Measurements from ENCODE around the gene WNT10A. TPM values are rescaled to one million over a fixed set of nuclear protein-coding genes. Genes with fewer than 3 reads are reported as not detected.
"Not testable (repeated sequence)": the region's sequence is repeated elsewhere in the genome, so short reads cannot be mapped to it uniquely, and the experiment has no call there.

The WNT10A gene
- polyA plus RNA-seq, 1 experiment, result not detected

- CTCF ChIA-PET, result interaction anchor here (0.8 kb wide), 1 partner anchor 55 kb away, joined by 3 read pairs; no protein-coding TSS in a partner anchor
- H3K27ac ChIP-seq (ENCODE audit: low read depth, low read length), result no peak overlapping the region
- no peak for DNase-seq (ENCODE audit: low read depth, low spot score)
- TF ChIP-seq CTCF (IDR thresholded peaks at IDR 0.05; ENCODE audit: low read depth, low read length), result no peak
- no peak overlapping the region for H3K4me3 ChIP-seq (ENCODE audit: low read depth, low read length)
- H3K27me3 ChIP-seq (ENCODE audit: control insufficient read depth, insufficient read depth, low read length), result peaks cover 30% of the 10 kb centered on the region
- H3K9me3 ChIP-seq (ENCODE audit: control insufficient read depth, insufficient read depth, low read length), result peaks cover 7% of the 10 kb centered on the region
- POLR2A ChIA-PET, result no interaction called here
These were observed 44.8 kb downstream of the WNT10A start for GRCh38 chr2:218925434-218925833.

GRCh38 chr2:218927422-218927821, 46.8 kb downstream of the WNT10A start:
- no peak for DNase-seq (ENCODE audit: low read depth, low spot score)
- POLR2A ChIA-PET, result no interaction called here
- TF ChIP-seq CTCF (IDR thresholded peaks at IDR 0.05; ENCODE audit: low read depth, low read length), result no peak
- H3K9me3 ChIP-seq (ENCODE audit: control insufficient read depth, insufficient read depth, low read length), result peaks cover 7% of the 10 kb centered on the region
- peaks cover 30% of the 10 kb centered on the region for H3K27me3 ChIP-seq (ENCODE audit: control insufficient read depth, insufficient read depth, low read length)
- H3K4me3 ChIP-seq (ENCODE audit: low read depth, low read length), result no peak overlapping the region
- no peak overlapping the region for H3K27ac ChIP-seq (ENCODE audit: low read depth, low read length)
- CTCF ChIA-PET, result no interaction called here

GRCh38 chr2:218927876-218928275, 47.2 kb downstream of the WNT10A start:
- peaks cover 7% of the 10 kb centered on the region for H3K9me3 ChIP-seq (ENCODE audit: control insufficient read depth, insufficient read depth, low read length)
- DNase-seq (ENCODE audit: low read depth, low spot score), result no peak
- no peak overlapping the region for H3K4me3 ChIP-seq (ENCODE audit: low read depth, low read length)
- TF ChIP-seq CTCF (IDR thresholded peaks at IDR 0.05; ENCODE audit: low read depth, low read length), result no peak
- no peak overlapping the region for H3K27ac ChIP-seq (ENCODE audit: low read depth, low read length)
- H3K27me3 ChIP-seq (ENCODE audit: control insufficient read depth, insufficient read depth, low read length), result peaks cover 33% of the 10 kb centered on the region
- ChIA-PET POLR2A (no interaction called here), CTCF (no interaction called here)

- H3K27me3 ChIP-seq (ENCODE audit: control insufficient read depth, insufficient read depth, low read length), result peaks cover 23% of the 10 kb centered on the region
- H3K27ac ChIP-seq (ENCODE audit: low read depth, low read length); H3K4me3 ChIP-seq (ENCODE audit: low read depth, low read length); POLR2A ChIA-PET; H3K9me3 ChIP-seq (ENCODE audit: control insufficient read depth, insufficient read depth, low read length); DNase-seq (ENCODE audit: low read depth, low spot score); CTCF ChIA-PET: not testable (repeated sequence)
These were observed 49.8 kb downstream of the WNT10A start for GRCh38 chr2:218930488-218930887.

- CTCF ChIA-PET; DNase-seq (ENCODE audit: low read depth, low spot score); H3K4me3 ChIP-seq (ENCODE audit: low read depth, low read length); H3K9me3 ChIP-seq (ENCODE audit: control insufficient read depth, insufficient read depth, low read length); POLR2A ChIA-PET; H3K27ac ChIP-seq (ENCODE audit: low read depth, low read length): not testable (repeated sequence)
- peaks cover 13% of the 10 kb centered on the region for H3K27me3 ChIP-seq (ENCODE audit: control insufficient read depth, insufficient read depth, low read length)
These were observed 51.1 kb downstream of the WNT10A start for GRCh38 chr2:218931751-218932150.

Small RNA genes lying within 50 kb of the gene (small RNA-seq; reads per million reads assigned to genes)
- gene RNU6-642P (ENCODE audit: insufficient read length, low read depth), result not detected

Other genes with a start within 250 kb of the WNT10A start
- gene ZNF142, start 221.2 kb upstream of the WNT10A start, polyA plus RNA-seq (2011; rRNA removed), result 3.5 and 5.5 TPM in 2 replicates
- 26.7 and 28.4 TPM in 2 replicates for gene BCS1L, start 221.2 kb upstream of the WNT10A start, polyA plus RNA-seq (2011; rRNA removed)
- 57.5 and 76.3 TPM in 2 replicates for gene RNF25, start 208.8 kb upstream of the WNT10A start, polyA plus RNA-seq (2011; rRNA removed)
- gene STK36, start 208.8 kb upstream of the WNT10A start, polyA plus RNA-seq (2011; rRNA removed), result 52.5 and 53.1 TPM in 2 replicates
- 16.3 and 18.0 TPM in 2 replicates for gene TTLL4, start 170.0 kb upstream of the WNT10A start, polyA plus RNA-seq (2011; rRNA removed)
- 25.6 and 31.0 TPM in 2 replicates for gene CYP27A1, start 98.7 kb upstream of the WNT10A start, polyA plus RNA-seq (2011; rRNA removed)
- not detected in 2 replicates for gene PRKAG3, start 49.0 kb upstream of the WNT10A start, polyA plus RNA-seq (2011; rRNA removed)
- not detected in 2 replicates for gene WNT6, start 21.0 kb upstream of the WNT10A start, polyA plus RNA-seq (2011; rRNA removed)
- gene CDK5R2, start 78.8 kb downstream of the WNT10A start, polyA plus RNA-seq (2011; rRNA removed), result 0.04 and 0.05 TPM in 2 replicates
- not detected in 2 replicates for gene FEV, start 104.3 kb downstream of the WNT10A start, polyA plus RNA-seq (2011; rRNA removed)
- 0.19 TPM in 1 of 2 replicates, not detected in the other for gene CRYBA2, start 112.6 kb downstream of the WNT10A start, polyA plus RNA-seq (2011; rRNA removed)
- not detected in 2 replicates for gene CFAP65, start 160.7 kb downstream of the WNT10A start, polyA plus RNA-seq (2011; rRNA removed)
- 0.04 TPM in 1 of 2 replicates, not detected in the other for gene IHH, start 180.1 kb downstream of the WNT10A start, polyA plus RNA-seq (2011; rRNA removed)

All from AG04450 (cell line).